A204.1 (cell line): ENCODE results near the gene AIG1.
A peak's percentile ranks its signal among the peaks of the same experiment; 100 is the strongest.
"Not testable (repeated sequence)": the region's sequence is repeated elsewhere in the genome, so short reads cannot be mapped to it uniquely, and the experiment has no call there.

Experiments
- FAIRE-seq: peaks from 2 replicates; lab custom pipeline; 2012; peaks lifted over from hg19 to GRCh38; lab: Jason Lieb, UNC

Gene AIG1

DNA sequence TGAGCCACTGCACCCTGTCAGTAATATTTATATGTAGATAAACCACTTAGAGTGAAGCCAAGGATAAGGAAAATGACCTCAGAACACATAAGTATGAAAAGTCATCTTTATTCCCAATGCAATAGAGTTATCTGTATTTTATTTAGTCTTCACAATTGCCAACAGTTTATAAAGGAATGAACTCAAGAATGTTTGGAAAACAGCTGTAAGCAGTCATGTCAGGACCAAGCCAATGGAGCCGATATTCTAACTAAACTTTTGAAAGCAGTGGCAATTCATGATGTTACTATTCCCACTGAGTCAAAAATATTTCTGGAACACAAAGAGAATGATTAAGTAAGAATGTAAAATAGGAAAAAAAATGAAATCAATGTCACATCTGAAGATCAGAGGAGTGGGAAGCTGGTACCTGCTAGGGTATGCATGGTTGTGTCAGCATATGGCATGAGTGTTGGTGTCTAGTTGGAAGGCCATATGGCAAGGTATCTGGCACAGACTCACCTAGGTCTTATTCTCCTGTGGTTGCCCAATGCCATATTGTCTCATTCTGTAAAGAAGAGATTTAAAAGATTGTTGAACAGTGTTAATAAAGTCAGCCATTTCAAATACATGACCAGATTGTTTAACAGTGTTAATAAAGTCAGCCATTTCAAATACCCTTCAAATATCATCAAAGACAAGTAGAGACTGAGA, 271.6 kb downstream of the AIG1 start:
- no peak for FAIRE-seq

DNA sequence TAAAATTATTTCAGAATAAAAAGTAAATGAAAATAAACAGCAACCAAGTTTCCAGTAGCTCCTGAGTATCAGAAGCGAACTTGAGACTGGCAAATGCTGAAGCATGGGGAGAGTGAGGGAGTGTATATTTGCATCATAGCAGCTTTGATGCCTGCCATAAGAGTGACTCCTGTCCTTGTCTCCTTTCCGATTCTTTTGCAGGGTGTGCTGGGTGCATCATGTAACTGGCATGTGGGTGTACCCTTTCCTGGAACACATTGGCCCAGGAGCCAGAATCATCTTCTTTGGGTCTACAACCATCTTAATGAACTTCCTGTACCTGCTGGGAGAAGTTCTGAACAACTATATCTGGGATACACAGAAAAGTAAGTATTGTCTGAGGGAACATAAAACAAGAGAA, 272.4 kb downstream of the AIG1 start:
- FAIRE-seq, result no peak

DNA sequence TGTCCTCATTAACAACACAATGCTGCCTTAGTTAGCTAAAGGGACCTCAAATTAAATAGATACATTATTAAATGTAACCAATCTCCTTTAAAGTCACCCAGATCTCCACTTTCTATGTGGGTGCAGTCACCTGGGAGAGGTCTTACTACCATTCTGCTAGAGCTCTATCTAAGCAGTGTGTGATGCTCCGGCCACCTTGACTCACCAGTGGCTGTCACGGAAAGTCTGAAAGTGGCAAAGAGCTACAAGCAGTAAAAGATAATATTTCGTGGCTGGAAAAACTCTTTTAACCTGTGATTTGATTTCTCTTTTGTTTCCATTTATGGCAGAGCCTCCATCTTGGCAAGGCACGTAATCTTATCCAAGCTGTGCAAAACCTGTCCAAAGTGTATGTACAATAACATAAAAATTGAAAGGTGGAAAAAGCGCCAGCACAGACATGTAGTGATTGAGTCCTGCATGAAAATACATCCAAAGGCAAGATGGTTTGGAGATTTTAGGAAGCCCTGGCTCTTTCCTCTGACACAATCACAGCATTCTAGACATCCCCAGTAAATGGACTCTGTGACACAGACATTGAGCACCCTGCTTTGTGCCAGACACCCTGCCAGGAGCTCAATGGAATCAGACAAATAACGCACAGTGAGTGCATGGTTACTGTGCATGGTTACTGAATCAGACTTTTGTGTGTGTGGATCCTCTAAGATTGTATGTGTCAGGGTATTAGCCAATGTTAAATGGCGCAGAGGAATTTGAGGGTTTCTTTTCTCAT, 273.2 kb downstream of the AIG1 start:
- FAIRE-seq, result no peak

DNA sequence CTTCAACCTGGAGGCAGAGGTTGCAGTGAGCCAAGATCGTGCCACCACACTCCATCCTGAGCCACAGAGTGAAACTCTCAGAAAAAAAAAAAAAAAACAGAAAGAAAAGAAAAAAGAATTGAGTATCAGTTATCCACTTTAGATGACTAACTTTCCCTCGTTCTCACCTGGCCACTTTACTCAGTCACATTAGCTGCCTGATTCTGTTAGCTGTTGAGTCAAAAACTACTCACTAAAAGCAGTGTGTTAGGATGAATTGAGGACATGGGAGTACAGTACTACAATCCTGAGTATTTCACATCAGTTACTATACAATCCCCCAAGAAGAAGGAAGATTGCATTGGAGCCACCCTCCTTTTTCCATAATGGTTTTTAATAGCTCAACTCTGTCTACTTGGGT, 275.2 kb downstream of the AIG1 start:
- no peak for FAIRE-seq

DNA sequence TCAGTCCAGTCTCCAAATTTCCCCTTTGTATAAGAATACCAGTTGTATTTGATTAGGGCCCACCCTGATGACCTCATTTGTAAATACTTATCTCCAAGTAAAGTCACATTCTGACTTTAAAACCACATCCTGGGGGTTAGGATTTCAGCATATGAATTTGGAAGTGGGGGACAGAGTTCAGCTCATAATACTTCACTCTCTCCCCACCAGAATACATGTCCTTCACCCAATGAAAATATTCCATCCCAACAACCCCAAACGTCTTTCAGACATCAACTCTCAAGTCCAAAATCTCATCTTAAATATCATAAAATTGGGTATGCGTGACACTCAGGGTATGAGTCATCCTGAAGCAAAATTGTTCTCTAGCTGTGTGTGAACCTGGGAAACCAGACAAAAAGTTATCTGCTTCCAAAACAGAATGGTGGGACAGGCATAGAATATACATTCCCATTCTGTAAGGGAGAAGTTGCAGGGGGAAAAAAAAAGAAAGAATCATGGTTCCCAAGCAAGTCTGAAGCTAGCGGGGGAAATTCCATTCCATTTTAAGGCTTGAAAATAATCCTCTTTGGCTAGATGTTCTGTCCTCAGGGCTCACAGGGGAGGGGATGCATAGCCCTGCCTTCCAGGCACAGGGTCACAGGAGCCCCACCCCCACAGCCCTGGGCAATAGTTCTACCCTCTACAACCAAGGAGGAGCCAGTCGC, 275.9 kb downstream of the AIG1 start:
- FAIRE-seq, result no peak

DNA sequence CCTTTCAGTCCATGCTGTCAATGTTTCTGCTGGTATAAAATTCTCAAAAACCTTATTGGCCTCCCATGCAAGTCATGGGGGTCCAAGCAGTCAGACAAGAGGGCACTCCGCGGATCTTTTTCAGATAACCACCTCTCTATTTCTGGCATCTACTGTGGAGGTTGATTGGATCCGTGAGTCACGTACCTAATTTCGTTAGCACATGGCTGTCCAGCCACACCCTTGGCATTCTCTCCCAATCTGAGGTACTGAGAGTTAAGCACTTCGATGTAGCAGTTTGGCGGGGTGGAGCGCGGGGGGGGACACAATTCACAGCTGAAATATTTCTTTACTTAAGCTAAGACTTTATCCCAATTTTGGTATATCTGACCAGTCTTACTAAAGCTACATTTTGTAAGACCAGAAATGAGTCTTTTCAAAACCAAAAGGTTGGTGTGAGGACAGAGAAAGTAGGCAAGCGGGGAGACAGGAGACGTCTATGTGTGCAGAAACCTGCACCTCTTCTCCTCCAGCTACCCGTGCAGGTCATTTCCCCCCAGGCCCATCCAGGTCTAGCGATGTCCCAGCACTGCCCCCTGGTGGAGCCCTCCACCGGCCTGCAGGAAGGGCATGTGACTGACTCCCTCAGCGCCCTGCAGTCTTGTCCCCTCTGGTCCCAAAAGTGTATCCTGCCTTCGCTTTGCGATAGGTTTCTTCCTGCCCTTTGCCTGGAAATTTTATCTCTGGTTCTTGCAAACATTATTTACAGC, 276.7 kb downstream of the AIG1 start:
- no peak for FAIRE-seq

DNA sequence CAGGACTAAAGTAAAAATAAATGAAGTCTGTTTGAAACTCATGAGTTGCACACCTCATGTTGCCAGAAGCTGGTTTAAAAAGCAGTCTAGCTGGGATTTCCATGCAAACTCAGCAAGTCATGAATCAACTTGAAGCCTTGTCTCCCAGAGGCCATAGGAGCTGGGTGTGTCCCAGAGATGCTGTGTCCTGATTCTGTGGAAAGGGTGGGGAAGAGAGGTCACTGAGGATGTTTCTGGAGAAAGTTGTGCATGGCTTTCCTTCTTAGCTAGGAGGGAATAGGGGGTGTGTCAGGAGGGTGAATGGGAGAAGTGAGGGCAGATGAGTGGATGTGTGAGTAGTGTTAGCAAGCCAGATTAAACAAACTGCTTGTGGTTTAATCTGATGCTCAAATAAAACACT, 278.5 kb downstream of the AIG1 start:
- no peak for FAIRE-seq

DNA sequence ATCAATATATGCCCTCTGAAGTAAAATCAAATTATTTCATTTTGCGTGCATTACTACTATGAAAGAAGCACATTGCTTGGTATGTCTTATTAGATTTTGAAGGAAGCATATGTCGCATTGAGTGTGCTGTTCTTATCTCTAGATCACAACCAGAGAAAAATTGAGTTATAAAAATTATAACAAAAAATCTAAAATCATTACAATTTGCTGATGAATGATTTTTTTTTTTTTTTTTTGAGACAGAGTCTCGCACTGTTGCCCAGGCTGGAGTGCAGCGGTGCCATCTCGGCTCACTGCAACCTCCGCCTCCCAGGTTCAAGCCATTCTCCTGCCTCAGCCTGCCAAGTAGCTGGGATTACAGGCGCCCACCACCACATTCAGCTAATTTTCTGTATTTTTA, 284.8 kb downstream of the AIG1 start:
- not testable (repeated sequence) for FAIRE-seq

DNA sequence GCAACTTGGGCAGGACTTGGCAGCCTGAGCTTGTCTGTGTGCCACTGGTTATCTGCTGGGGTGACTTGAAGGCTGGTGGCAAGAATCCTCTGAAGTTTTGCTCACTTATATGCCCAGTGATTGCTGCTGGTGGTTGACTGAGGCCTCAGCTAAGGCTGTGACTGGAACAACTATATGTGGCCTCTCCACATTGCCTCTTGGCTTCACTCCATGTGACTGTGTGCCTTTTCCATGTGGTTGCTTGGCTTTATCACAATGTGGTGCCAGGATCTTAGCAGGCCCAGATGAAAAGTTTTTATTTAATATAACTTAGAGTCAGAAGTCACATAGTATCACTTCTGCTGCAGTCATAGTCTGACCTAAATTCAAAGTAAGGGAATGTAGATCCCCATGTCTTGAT, 285.3 kb downstream of the AIG1 start:
- no peak for FAIRE-seq

DNA sequence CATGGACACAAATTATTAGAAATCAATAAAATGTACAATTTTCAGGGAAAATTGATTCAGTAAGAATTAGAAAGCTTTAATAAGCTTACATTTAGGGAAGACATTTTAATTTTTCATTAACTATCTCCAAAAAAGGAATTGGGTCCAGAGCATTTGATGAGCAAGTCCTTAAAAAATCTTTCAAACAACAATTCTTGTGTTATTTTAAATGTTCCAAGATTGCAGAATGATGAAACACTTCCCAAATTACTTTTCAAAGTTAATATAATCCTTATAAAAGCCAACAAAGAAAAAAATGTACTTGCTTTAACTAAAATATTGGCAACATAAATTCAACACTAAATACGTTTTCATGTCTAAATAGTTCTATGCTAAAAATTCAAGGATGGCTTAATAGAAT, 287.8 kb downstream of the AIG1 start:
- peak; percentile 76 for FAIRE-seq

DNA sequence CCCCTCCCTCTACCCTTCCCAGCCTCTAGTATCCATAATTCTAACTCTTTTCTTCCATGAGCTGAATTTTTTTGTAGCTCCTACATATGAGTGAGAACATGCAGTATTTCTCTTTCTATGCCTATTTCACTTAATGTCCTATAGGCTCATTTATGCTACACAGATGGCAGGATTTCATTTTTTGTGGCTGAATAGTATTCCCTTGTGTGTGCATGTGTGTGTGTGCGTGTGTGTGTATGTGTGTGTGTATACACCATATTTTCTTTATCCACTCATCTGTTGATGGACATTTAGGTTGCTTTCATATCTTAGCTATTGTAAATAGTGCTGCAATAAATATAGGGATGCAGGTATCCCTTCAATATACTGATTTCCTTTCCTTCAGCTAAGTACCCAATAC, 288.8 kb downstream of the AIG1 start:
- no peak for FAIRE-seq

DNA sequence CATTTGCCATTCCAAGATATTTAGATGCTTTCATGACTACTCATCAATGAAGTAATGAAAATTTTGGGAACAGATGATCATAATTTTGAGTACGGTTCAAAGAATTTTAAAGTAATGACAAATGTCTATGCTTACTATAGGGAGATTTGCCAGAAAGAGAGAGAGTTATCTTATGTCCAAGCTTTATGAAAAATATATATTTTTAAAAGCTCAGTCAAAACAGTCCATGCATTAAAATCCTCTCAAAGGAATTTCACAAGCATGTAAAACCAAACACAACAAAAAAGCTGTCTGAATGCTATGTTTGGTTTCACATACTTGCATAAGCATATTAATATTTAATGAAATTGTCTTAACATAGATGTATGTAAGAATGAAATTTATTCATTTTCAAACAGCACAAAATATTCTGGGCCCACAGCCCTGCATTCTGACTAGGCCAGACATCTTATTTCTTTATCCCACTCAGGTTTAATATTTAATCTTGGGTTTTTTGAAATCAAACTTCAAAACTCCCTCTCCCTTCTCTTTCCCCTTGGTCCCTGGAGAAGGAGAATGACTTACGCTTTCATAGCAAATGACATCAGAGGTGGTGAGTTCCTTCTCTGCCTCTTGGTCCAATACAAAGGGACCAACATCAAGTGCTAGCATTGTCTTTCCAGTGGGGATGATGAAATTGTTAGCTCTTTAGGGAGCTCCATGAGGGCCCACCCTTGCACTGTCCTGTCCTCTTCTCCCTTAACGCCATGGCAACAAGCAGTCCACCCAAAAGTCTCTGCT, 295.6 kb downstream of the AIG1 start:
- no peak for FAIRE-seq

DNA sequence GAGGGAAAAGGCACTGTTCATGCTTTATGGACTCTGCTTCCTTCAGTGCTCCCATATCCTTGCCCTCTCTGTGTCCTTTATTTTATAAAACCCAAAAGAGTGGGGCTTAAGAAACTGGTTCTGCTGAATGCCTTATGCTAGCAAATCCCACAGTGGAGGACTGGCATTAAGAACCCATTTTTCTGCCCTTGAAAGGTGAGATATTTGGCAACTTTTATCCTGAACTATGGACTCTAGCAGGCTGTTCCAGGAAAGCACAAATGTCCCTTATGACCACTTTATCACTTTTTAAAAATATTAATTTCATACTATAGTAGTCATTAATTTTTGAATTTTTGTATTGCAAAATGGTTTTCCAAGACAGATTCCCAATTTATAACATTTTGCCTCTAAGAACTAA, 296.5 kb downstream of the AIG1 start:
- no peak for FAIRE-seq

DNA sequence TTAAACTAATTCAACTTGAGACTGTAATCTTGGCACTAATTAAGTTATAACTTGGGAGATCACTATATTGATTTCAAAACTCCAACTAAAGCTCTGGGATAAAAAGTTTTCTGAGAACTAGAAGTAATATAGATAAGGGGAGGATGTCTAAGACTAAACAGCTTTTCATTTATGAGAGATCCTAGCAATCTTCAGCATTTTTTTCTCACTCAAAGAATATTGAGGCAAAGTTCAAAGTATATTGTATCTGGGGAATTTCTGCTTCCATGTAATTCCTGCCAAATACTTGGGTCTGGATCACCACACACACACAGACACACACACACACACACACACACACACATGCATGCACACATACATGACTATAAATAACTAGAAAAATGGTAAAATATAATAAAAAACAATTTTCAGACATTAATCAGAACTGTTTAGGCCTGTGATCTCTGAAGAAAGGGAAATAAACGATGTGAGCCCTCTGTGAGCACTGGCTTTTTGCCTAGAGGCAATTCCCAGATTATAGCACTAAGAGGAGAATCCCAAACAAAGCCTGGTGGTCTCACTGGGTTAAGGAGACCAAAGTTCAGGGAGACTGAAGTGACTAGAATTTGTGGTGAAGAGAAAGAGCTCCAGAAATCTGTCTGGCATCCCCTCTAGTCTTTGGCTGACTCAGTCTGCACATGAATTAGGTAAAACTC, 297.0 kb downstream of the AIG1 start:
- no peak for FAIRE-seq

DNA sequence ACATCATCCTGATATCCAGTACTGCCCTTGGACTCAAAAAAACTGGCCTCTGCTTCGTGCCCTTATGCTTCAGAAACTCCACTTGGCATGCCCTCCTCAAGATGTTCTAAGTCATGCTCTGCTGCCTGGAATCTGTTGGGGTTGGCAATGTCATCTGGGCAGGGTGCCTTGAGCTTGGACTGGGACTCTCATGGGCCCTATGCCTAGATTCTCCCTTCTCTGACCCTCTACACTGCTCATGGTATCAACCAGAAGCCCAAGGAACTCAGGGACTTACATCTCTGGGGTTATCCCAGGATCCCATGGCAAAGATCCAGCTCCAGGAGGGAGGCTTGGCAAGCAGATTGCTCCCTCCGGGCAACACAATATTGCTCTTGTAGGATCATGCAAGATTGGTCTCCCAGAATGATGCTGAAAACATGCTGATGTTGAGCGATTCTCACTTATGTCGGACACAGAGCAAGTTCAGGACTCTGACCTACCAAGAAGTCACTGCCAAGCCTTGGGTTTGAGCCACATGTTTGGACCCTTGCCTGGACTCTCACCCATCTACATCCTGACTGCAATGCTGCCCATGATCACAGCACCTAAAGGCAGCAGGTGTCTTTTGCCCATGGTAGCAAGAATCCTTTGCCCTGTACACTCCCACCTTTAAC, 301.0 kb downstream of the AIG1 start:
- FAIRE-seq, result no peak

DNA sequence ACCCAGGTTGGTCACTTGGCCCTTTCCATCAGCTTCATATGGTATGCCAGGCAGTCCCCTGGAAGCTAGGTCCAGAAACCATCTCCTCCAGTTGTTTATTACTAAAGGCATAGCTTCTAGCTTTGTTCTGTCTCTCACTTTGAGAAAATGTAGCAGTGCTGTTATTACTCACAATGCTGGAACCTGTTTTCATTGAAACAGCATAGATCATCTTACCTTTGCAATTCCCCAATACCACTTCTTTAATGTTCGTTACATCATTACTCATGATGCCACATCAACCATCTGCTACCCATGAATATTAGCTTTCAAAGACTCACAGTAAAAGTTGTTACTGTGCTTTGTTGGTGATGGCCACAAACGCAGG, 301.5 kb downstream of the AIG1 start:
- no peak for FAIRE-seq

DNA sequence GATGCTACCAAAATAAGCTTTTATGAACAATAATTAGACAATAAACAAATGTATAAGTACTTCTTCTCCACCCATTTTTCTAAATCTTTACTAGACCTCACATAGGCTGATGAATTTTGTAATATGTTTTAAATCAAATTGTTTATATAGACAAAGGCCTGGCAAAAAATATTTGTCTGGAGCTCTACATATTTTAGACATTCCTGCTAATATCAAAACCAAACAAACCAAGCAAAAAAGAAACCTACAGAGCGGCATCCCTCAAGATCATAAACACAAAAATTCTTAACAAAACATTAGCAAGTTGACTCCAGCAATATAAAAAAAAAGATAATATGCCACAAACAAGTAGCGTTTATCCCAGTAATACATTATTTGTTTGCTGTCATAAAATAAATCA, 302.6 kb downstream of the AIG1 start:
- no peak for FAIRE-seq

DNA sequence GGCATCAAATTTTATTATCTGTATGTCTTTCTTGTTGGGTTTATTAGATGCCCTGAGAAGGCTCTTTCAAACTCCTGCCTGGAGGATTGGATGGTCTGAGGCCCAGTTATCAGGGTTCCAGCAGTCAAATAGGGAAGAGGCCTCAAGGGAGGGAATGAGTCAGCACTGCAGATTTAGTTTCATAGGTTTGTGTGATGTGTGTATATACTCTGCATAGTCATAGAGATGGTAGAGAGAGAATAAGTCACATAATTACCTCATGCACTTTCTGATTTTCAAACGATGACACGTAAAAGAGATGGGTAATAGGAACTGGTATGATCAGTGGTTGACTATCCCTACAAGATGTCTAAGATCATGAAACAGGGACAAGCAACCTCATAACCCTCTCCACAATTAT, 307.7 kb downstream of the AIG1 start:
- no peak for FAIRE-seq

DNA sequence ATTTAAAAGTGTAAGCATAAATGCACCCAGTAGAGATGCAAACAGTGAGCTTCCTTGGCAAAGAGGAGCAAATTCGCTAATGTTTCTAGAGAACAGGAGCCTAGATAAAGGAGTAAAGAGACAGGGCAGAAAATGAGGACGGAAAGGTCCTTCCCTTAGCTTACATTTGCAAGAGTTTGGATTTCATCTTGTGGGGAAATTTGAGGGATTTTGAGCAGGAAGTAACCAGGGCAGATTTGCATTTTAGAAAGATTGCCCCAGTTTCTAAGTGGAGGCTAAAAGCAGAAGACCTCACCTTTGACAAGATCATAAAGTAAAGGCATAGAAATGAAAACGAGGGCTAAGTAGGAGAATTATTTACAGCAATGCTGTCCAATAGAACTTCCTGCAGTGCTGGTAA, 309.3 kb downstream of the AIG1 start:
- no peak for FAIRE-seq

DNA sequence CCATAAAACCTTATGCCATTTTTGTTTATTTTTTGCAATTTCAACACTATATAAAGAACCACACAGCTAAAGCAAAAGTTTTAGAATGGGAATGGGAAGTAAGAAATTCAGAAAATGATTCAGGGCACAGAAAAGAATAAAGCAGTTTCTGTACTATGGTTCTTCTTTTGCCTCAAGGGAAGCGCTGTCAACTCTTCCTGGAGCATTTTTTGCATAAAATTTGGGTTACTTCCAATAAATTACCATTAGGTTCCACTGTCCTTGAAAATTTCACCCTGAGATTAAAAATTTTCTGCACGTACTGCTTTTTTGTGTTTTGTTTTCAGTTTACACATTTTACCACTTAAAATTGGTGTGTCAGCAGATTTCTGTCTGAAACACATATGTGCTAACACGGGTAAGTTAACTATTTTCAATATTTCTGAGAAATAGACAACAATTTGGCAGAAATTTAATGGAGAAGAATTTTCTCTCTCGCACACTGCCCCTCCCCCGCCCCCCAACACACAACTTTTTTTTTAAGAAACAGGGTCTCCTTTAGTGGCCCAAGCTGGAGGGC, 310.2 kb downstream of the AIG1 start:
- no peak for FAIRE-seq
